Head of caudate nucleus (tissue), 42 donors: ENCODE measurements around the gene RAB3C.
"Not testable (repeated sequence)": the region's sequence is repeated elsewhere in the genome, so short reads cannot be mapped to it uniquely, and the experiment has no call there.

ENCODE experiments used
- DNase-seq, 42 donors: peaks; one replicate each; pipeline versions ENCODE4 v3.0.0 to v3.0.0-alpha.2; 2020 to 2021; ENCODE audit warnings: mixed read lengths in 7 of 42
- intact Hi-C: fragments of 100-400 bp; cut with DNase I; formaldehyde crosslinking; loops from one replicate; pipeline ENCODE4 v1.15.0; 2022

Gene RAB3C

GRCh38 chr5:58598440-58598839 is 15.6 kb downstream of the RAB3C start:
- no peak for DNase-seq
- intact Hi-C loops = no loop called here

- no peak for DNase-seq
- intact Hi-C loops = no loop called here
Observed at GRCh38 chr5:58599217-58599616, 16.3 kb downstream of the RAB3C start.

- DNase-seq, intact Hi-C loops: not testable (repeated sequence)
Observed at GRCh38 chr5:58600613-58601012, 17.7 kb downstream of the RAB3C start.

GRCh38 chr5:58602889-58603288 is 20.0 kb downstream of the RAB3C start:
- intact Hi-C loops, DNase-seq: not testable (repeated sequence)

GRCh38 chr5:58606064-58606463 is 23.2 kb downstream of the RAB3C start:
- intact Hi-C loops = no loop called here
- DNase-seq = no peak

GRCh38 chr5:58615972-58616371 is 33.1 kb downstream of the RAB3C start:
- intact Hi-C loops = no loop called here
- no peak for DNase-seq

- DNase-seq = no peak
- intact Hi-C loops = no loop called here
Observed at GRCh38 chr5:58617241-58617640, 34.4 kb downstream of the RAB3C start.

- no peak for DNase-seq
- intact Hi-C loops = no loop called here
Observed at GRCh38 chr5:58620336-58620735, 37.5 kb downstream of the RAB3C start.

GRCh38 chr5:58622936-58623871 is 40.3 kb downstream of the RAB3C start:
- no peak for DNase-seq
- intact Hi-C loops = no loop called here

- intact Hi-C loops = no loop called here
Observed at GRCh38 chr5:58628626-58629025, 45.8 kb downstream of the RAB3C start.

GRCh38 chr5:58629271-58630159 is 46.6 kb downstream of the RAB3C start:
- intact Hi-C loops = no loop called here
- DNase-seq = no peak

More at GRCh38 chr5:58628626-58629025, 45.8 kb downstream of the RAB3C start:
- DNase-seq = no peak

- no peak for DNase-seq
- intact Hi-C loops = no loop called here
Observed at GRCh38 chr5:58631895-58632294, 49.0 kb downstream of the RAB3C start.

- no peak for DNase-seq
- intact Hi-C loops = no loop called here
Observed at GRCh38 chr5:58635416-58635815, 52.5 kb downstream of the RAB3C start.

GRCh38 chr5:58640011-58640410 is 57.1 kb downstream of the RAB3C start:
- intact Hi-C loops = no loop called here
- no peak for DNase-seq

- intact Hi-C loops = no loop called here
- DNase-seq = no peak
Observed at GRCh38 chr5:58641533-58641932, 58.7 kb downstream of the RAB3C start.

- intact Hi-C loops = no loop called here
- no peak for DNase-seq
Observed at GRCh38 chr5:58648846-58649245, 66.0 kb downstream of the RAB3C start.

GRCh38 chr5:58649716-58650115 is 66.8 kb downstream of the RAB3C start:
- intact Hi-C loops = no loop called here
- DNase-seq = no peak

GRCh38 chr5:58653521-58653920 is 70.6 kb downstream of the RAB3C start:
- intact Hi-C loops = no loop called here
- DNase-seq = no peak

- intact Hi-C loops = no loop called here
- DNase-seq = no peak
Observed at GRCh38 chr5:58666141-58666540, 83.3 kb downstream of the RAB3C start.
